Fibroblast of lung (primary cell): ENCODE data around the gene ADAMTS19.

Source experiments
- CTCF ChIP-seq, 2 donors: IDR thresholded peaks in 1 of 2; conservative IDR thresholded peaks in 1 of 2; 1 replicate in 1 of 2; 2 replicates in 1 of 2; pipeline ENCODE4 v1.5.1; 2011 to 2012; ENCODE audit warnings: low read length in 2 of 2, control low read depth in 1 of 2, inconsistent platforms in 1 of 2, low read depth in 1 of 2, mild to moderate bottlenecking in 1 of 2
- EZH2 ChIP-seq: IDR thresholded peaks from 2 replicates; pipeline ENCODE4 v1.5.1; 2012; ENCODE audit warnings: low read length, control low read depth, mild to moderate bottlenecking; ENCODE audit errors: missing control alignments

GRCh38 chr5:129541648-129542251 lies 81.7 kb downstream of the ADAMTS19 start:
- TF ChIP-seq CTCF (conservative IDR thresholded peaks at IDR 0.05 in 1 of 2, IDR thresholded peaks at IDR 0.05 in 1 of 2; ENCODE audit: low read depth in 1 of 2, low read length in 2 of 2) (no peak), EZH2 (no peak)
